AG04450 (cell line): ENCODE data around the gene SLC22A3. TPM values are rescaled to one million over a fixed set of nuclear protein-coding genes. Genes with fewer than 3 reads are reported as not detected.

Source experiments
- CTCF ChIA-PET: fragments of 300-600, 350-600 bp; formaldehyde crosslinking; extraction: SDS; loops from one replicate; lab custom pipeline; 2022; ENCODE audit warnings: antibody characterized with exemption, inconsistent platforms; lab: Charles Lee
- POLR2A ChIA-PET: fragments of 350-600 bp; formaldehyde crosslinking; extraction: SDS; loops from one replicate; lab custom pipeline; 2021; ENCODE audit warnings: antibody characterized with exemption, inconsistent platforms; lab: Yijun Ruan, JAX
- DNase-seq: peaks from one replicate; pipeline ENCODE4 v3.0.0-alpha.2; 2011; ENCODE audit warnings: low read depth, low spot score
- H3K27ac ChIP-seq: one replicate; pipeline ENCODE4 v1.5.1; 2012; ENCODE audit warnings: low read depth, low read length, control low read depth
- H3K27me3 ChIP-seq: one replicate; pipeline ENCODE4 v1.6.0; 2012; ENCODE audit warnings: low read length; ENCODE audit not compliant: control insufficient read depth, insufficient read depth
- H3K4me3 ChIP-seq: 2 replicates; pipeline ENCODE4 v1.5.1; 2011; ENCODE audit warnings: mild to moderate bottlenecking, low read depth, low read length, control low read depth
- H3K9me3 ChIP-seq: 2 replicates; pipeline ENCODE4 v1.5.1; 2012; ENCODE audit warnings: low read length; ENCODE audit not compliant: control insufficient read depth, insufficient read depth
- CTCF ChIP-seq: IDR thresholded peaks from 2 replicates; pipeline ENCODE4 v1.5.1; 2011; ENCODE audit warnings: low read depth, low read length, control low read depth, inconsistent platforms
- polyA plus RNA-seq: library from polyadenylated mRNA; depleted of rRNA; stranded (reverse); fragments of >200 nt; gene quantifications from 2 replicates; pipeline ENCODE4 v1.2.3, GENCODE V29; 2011; rRNA removed

Gene SLC22A3
- polyA plus RNA-seq, 1 experiment: 0.07 TPM

- no peak for DNase-seq
- CTCF ChIA-PET: interaction anchor here (3.0 kb wide), 1 partner anchor 25 kb away, joined by 8 read pairs; no protein-coding TSS in a partner anchor
These were observed 146.4 kb downstream of the SLC22A3 start for GRCh38 chr6:160494576-160494975.

GRCh38 chr6:160500639-160501038, 152.5 kb downstream of the SLC22A3 start:
- ChIA-PET CTCF (interaction anchor here (2.0 kb wide), 1 partner anchor 19 kb away, joined by 5 read pairs; no protein-coding TSS in a partner anchor), POLR2A (no interaction called here)
- no peak for TF ChIP-seq CTCF
- Histone ChIP-seq H3K9me3 (no peaks in the 10 kb centered on the region), H3K27ac (no peak overlapping the region), H3K4me3 (no peak overlapping the region), H3K27me3 (no peaks in the 10 kb centered on the region)
- DNase-seq: no peak

More at GRCh38 chr6:160494576-160494975, 146.4 kb downstream of the SLC22A3 start:
- Histone ChIP-seq H3K9me3 (no peaks in the 10 kb centered on the region), H3K27me3 (no peaks in the 10 kb centered on the region), H3K4me3 (no peak overlapping the region), H3K27ac (no peak overlapping the region)
- TF ChIP-seq CTCF: no peak
- POLR2A ChIA-PET: no interaction called here

Other genes starting within 250 kb of the SLC22A3 start
- 0.10 and 0.36 TPM in 2 replicates for gene SLC22A1, start 226.6 kb upstream of the SLC22A3 start, polyA plus RNA-seq
- not detected in 2 replicates for gene SLC22A2, start 89.6 kb upstream of the SLC22A3 start, polyA plus RNA-seq